Peyer's patch (tissue), 4 donors: Measurements from ENCODE around the gene CHAT. TPM values are rescaled to one million over a fixed set of nuclear protein-coding genes. Genes with fewer than 3 reads are reported as not detected.
A peak's percentile ranks its signal among the peaks of the same experiment; 100 is the strongest.

Experiments used
- DNase-seq, 3 donors: peaks; one replicate each; pipeline ENCODE4 v3.0.0-alpha.2; 2017 to 2019
- H3K27ac ChIP-seq, 4 donors: fragments of 200-600 bp; sonication (generic); one replicate each; pipeline ENCODE4 v1.5.1; 2016 to 2019
- H3K27me3 ChIP-seq, 2 donors: fragments of 200-600 bp; sonication (generic); one replicate each; pipeline ENCODE4 v1.5.1; 2019
- H3K36me3 ChIP-seq, 3 donors: fragments of 200-600 bp; sonication (generic); one replicate each; pipeline ENCODE4 v1.5.1; 2016 to 2019
- H3K4me1 ChIP-seq, 4 donors: fragments of 200-600 bp; sonication (generic); one replicate each; pipeline ENCODE4 v1.5.1; 2016 to 2019
- H3K4me3 ChIP-seq, 4 donors: fragments of 200-600 bp; sonication (generic); 1 replicate in 3 of 4; 2 replicates in 1 of 4; pipeline ENCODE4 v1.5.1; 2016 to 2019; ENCODE audit warnings: mild to moderate bottlenecking in 1 of 4
- H3K9me3 ChIP-seq, 4 donors: fragments of 200-600 bp; sonication (generic); one replicate each; pipeline ENCODE4 v1.5.1; 2016 to 2019; ENCODE audit warnings: mild to moderate bottlenecking in 1 of 4
- CTCF ChIP-seq, 6 experiments: fragments of 450-650 bp in 4 of 6; fragments of 200-600 bp in 2 of 6; sonication (generic) in 1 of 6; IDR thresholded peaks; one replicate each; pipeline ENCODE4 v1.5.1; 2017 to 2019; ENCODE audit warnings: antibody characterized with exemption in 6 of 6, mild to moderate bottlenecking in 3 of 6, moderate library complexity in 1 of 6
- POLR2A ChIP-seq, 2 donors: fragments of 450-650 bp; IDR thresholded peaks; one replicate each; pipeline ENCODE4 v1.5.1; 2017; ENCODE audit warnings: antibody characterized with exemption in 2 of 2, mild to moderate bottlenecking in 2 of 2, moderate library complexity in 2 of 2
- total RNA-seq, 4 donors: library from RNA; depleted of rRNA; stranded (reverse); fragments of >200 nt; gene quantifications; one replicate each; pipeline ENCODE4 v1.1.0, GENCODE V29; 2016

CHAT gene
- total RNA-seq, 4 donors from 2014 or later: 2.1 to 3.8 (median 3.4) TPM; not detected in 1

GRCh38 chr10:49655099-49655498 lies 41.3 kb downstream of the CHAT start:
- TF ChIP-seq POLR2A (IDR thresholded peaks at IDR 0.05): no peak
- no peak for TF ChIP-seq CTCF (IDR thresholded peaks at IDR 0.05)
- Histone ChIP-seq H3K27ac (no peak overlapping the region), H3K36me3 (no peaks in the 10 kb centered on the region), H3K4me3 (no peak overlapping the region), H3K4me1 (peaks cover 0 to 4% (median 0%) of the 10 kb centered on the region in 4 donors), H3K27me3 (no peaks in the 10 kb centered on the region), H3K9me3 (peaks cover 0 to 2% (median 0%) of the 10 kb centered on the region in 4 donors)
- peak in 1 of 3 donors; percentile 38 for DNase-seq

- TF ChIP-seq CTCF (IDR thresholded peaks at IDR 0.05) (no peak), POLR2A (IDR thresholded peaks at IDR 0.05) (no peak)
- Histone ChIP-seq H3K27me3 (no peaks in the 10 kb centered on the region), H3K4me3 (no peak overlapping the region), H3K36me3 (no peaks in the 10 kb centered on the region), H3K27ac (no peak overlapping the region), H3K4me1 (peaks cover 0 to 4% (median 0%) of the 10 kb centered on the region in 4 donors), H3K9me3 (peaks cover 0 to 4% (median 0%) of the 10 kb centered on the region in 4 donors)
- no peak for DNase-seq
Measured at GRCh38 chr10:49656845-49657493, 43.1 kb downstream of the CHAT start.

- TF ChIP-seq CTCF (IDR thresholded peaks at IDR 0.05) (no peak), POLR2A (IDR thresholded peaks at IDR 0.05) (no peak)
- Histone ChIP-seq H3K4me1 (peaks cover 0 to 3% (median 0%) of the 10 kb centered on the region in 4 donors), H3K27me3 (no peaks in the 10 kb centered on the region), H3K9me3 (peaks cover 0 to 4% (median 0%) of the 10 kb centered on the region in 4 donors), H3K27ac (no peak overlapping the region), H3K36me3 (no peaks in the 10 kb centered on the region), H3K4me3 (no peak overlapping the region)
- DNase-seq: no peak
Measured at GRCh38 chr10:49657606-49658005, 43.8 kb downstream of the CHAT start.

GRCh38 chr10:49661140-49661856 lies 47.5 kb downstream of the CHAT start:
- TF ChIP-seq POLR2A (IDR thresholded peaks at IDR 0.05): no peak
- TF ChIP-seq CTCF (IDR thresholded peaks at IDR 0.05): no peak
- Histone ChIP-seq H3K36me3 (no peaks in the 10 kb centered on the region), H3K27ac (no peak overlapping the region), H3K9me3 (peaks cover 0 to 8% (median 0%) of the 10 kb centered on the region in 4 donors), H3K27me3 (no peaks in the 10 kb centered on the region), H3K4me1 (no peaks in the 10 kb centered on the region), H3K4me3 (no peak overlapping the region)
- no peak for DNase-seq

- DNase-seq: no peak
- TF ChIP-seq POLR2A (IDR thresholded peaks at IDR 0.05) (no peak), CTCF (IDR thresholded peaks at IDR 0.05) (no peak)
Measured at GRCh38 chr10:49662169-49662830, 48.5 kb downstream of the CHAT start.

More at GRCh38 chr10:49662169-49662830, 48.5 kb downstream of the CHAT start:
- Histone ChIP-seq H3K4me3 (no peak overlapping the region), H3K9me3 (peaks cover 0 to 8% (median 0%) of the 10 kb centered on the region in 4 donors), H3K27me3 (no peaks in the 10 kb centered on the region), H3K27ac (no peak overlapping the region), H3K4me1 (no peaks in the 10 kb centered on the region), H3K36me3 (no peaks in the 10 kb centered on the region)
